H9 (cell line): ENCODE results near the gene CENPH. TPM values are rescaled to one million over a fixed set of nuclear protein-coding genes. Genes with fewer than 3 reads are reported as not detected.

ENCODE experiments used
- DNase-seq: peaks from one replicate; pipeline ENCODE4 v3.0.0-alpha.2; 2017
- H2AFZ ChIP-seq: one replicate; pipeline ENCODE4 v1.6.1; 2013; ENCODE audit warnings: mild to moderate bottlenecking, low read length, control low read depth, moderate library complexity
- H2AK5ac ChIP-seq: 2 replicates; pipeline ENCODE4 v1.6.1; 2013; ENCODE audit warnings: low read length, control low read depth, mixed read lengths; ENCODE audit not compliant: insufficient read length
- H2BK120ac ChIP-seq: one replicate; pipeline ENCODE4 v1.6.1; 2013; ENCODE audit warnings: low read depth, mild to moderate bottlenecking, low read length, control low read depth, inconsistent platforms; ENCODE audit not compliant: poor library complexity, severe bottlenecking
- H2BK12ac ChIP-seq: 2 replicates; pipeline ENCODE4 v1.6.1; 2013; ENCODE audit warnings: low read length, control low read depth, mixed read lengths, low read depth; ENCODE audit not compliant: insufficient read length
- H2BK15ac ChIP-seq: 2 replicates; pipeline ENCODE4 v1.6.1; 2013; ENCODE audit warnings: low read depth, low read length, control low read depth
- H2BK20ac ChIP-seq: one replicate; pipeline ENCODE4 v1.6.1; 2013; ENCODE audit warnings: low read depth, mild to moderate bottlenecking, low read length, control low read depth, inconsistent platforms; ENCODE audit not compliant: poor library complexity, severe bottlenecking
- H2BK5ac ChIP-seq: 2 replicates; pipeline ENCODE4 v1.6.1; 2013; ENCODE audit warnings: low read length, control low read depth, mixed read lengths; ENCODE audit not compliant: insufficient read length
- H3K14ac ChIP-seq: 2 replicates; pipeline ENCODE4 v1.6.1; 2013; ENCODE audit warnings: low read length, control low read depth; ENCODE audit not compliant: insufficient read depth
- H3K18ac ChIP-seq: 2 replicates; pipeline ENCODE4 v1.6.1; 2013; ENCODE audit warnings: low read depth, mild to moderate bottlenecking, mixed read lengths, low read length, control low read depth; ENCODE audit not compliant: insufficient read length
- H3K23ac ChIP-seq: 2 replicates; pipeline ENCODE4 v1.6.1; 2013; ENCODE audit warnings: low read length, control low read depth, mixed read lengths, low read depth; ENCODE audit not compliant: insufficient read length
- H3K23me2 ChIP-seq: 2 replicates; pipeline ENCODE4 v1.6.1; 2013; ENCODE audit warnings: low read depth, mild to moderate bottlenecking, mixed read lengths, low read length, control low read depth; ENCODE audit not compliant: insufficient read length, poor library complexity, severe bottlenecking
- H3K27ac ChIP-seq: 2 replicates; pipeline ENCODE4 v1.5.1; 2013; ENCODE audit warnings: low read length, control low read depth, mixed read lengths, low read depth; ENCODE audit not compliant: insufficient read length
- H3K27me3 ChIP-seq: 2 replicates; pipeline ENCODE4 v1.6.1; 2013; ENCODE audit warnings: low read length, control low read depth, inconsistent platforms; ENCODE audit not compliant: insufficient read depth
- H3K4ac ChIP-seq: 2 replicates; pipeline ENCODE4 v1.6.1; 2013; ENCODE audit warnings: low read depth, mild to moderate bottlenecking, control low read depth, inconsistent platforms, low read length, moderate library complexity
- H3K4me1 ChIP-seq: 2 replicates; pipeline ENCODE4 v1.6.1; 2013; ENCODE audit warnings: low read length, control low read depth, inconsistent platforms; ENCODE audit not compliant: insufficient read depth
- H3K4me2 ChIP-seq: 2 replicates; pipeline ENCODE4 v1.6.1; 2013; ENCODE audit warnings: low read length, control low read depth, mixed read lengths; ENCODE audit not compliant: insufficient read length, insufficient read depth
- H3K56ac ChIP-seq: 2 replicates; pipeline ENCODE4 v1.6.1; 2013; ENCODE audit warnings: low read depth, mild to moderate bottlenecking, mixed read lengths, low read length, control low read depth; ENCODE audit not compliant: insufficient read length
- H3K79me1 ChIP-seq: 2 replicates; pipeline ENCODE4 v1.6.1; 2013; ENCODE audit warnings: low read depth, mild to moderate bottlenecking, moderate library complexity, low read length, control low read depth, inconsistent platforms; ENCODE audit not compliant: insufficient read depth, poor library complexity, severe bottlenecking
- H3K79me2 ChIP-seq: 2 replicates; pipeline ENCODE4 v1.6.1; 2013; ENCODE audit warnings: low read length, control low read depth, inconsistent platforms; ENCODE audit not compliant: insufficient read depth
- H3K9ac ChIP-seq: 2 replicates; pipeline ENCODE4 v1.6.1; 2013; ENCODE audit warnings: low read length, control low read depth, mixed read lengths; ENCODE audit not compliant: insufficient read length; ENCODE audit errors: extremely low read depth
- H3K9me3 ChIP-seq: one replicate; pipeline ENCODE4 v1.6.1; 2013; ENCODE audit warnings: low read depth, low read length, inconsistent platforms; ENCODE audit not compliant: control insufficient read depth
- H3T11ph ChIP-seq: one replicate; pipeline ENCODE4 v1.6.1; 2013; ENCODE audit warnings: mild to moderate bottlenecking, low read length, control low read depth, inconsistent platforms
- H4K20me1 ChIP-seq: one replicate; pipeline ENCODE4 v1.6.1; 2013; ENCODE audit not compliant: control insufficient read depth, insufficient read length, insufficient read depth
- H4K5ac ChIP-seq: 2 replicates; pipeline ENCODE4 v1.6.1; 2013; ENCODE audit warnings: low read depth, mild to moderate bottlenecking, mixed read lengths, low read length, control low read depth; ENCODE audit not compliant: insufficient read length
- H4K8ac ChIP-seq: replicated peaks from 2 replicates; pipeline ENCODE4 v1.6.1; 2013; ENCODE audit warnings: low read length, control low read depth, mixed read lengths, low read depth; ENCODE audit not compliant: insufficient read length
- H4K91ac ChIP-seq: 2 replicates; pipeline ENCODE4 v1.6.1; 2013; ENCODE audit warnings: low read depth, mild to moderate bottlenecking, moderate library complexity, mixed read lengths, low read length, control low read depth; ENCODE audit not compliant: insufficient read length
- H3K27ac Mint-ChIP-seq, 3 experiments: 2 replicates in 2 of 3; 3 replicates in 1 of 3; pipeline ENCODE4 v1.8.0; 2020 to 2021; ENCODE audit warnings: mixed read lengths in 3 of 3, mild to moderate bottlenecking in 1 of 3, moderate library complexity in 1 of 3
- H3K27me3 Mint-ChIP-seq: 2 replicates; pipeline ENCODE4 v1.8.0; 2021; ENCODE audit warnings: low read depth, mild to moderate bottlenecking, moderate library complexity, mixed read lengths
- H3K36me3 Mint-ChIP-seq, 3 experiments: 2 replicates in 2 of 3; 3 replicates in 1 of 3; pipeline ENCODE4 v1.8.0; 2020 to 2021; ENCODE audit warnings: low read depth in 3 of 3, mixed read lengths in 3 of 3; ENCODE audit not compliant: insufficient read depth in 1 of 3
- H3K4me1 Mint-ChIP-seq, 2 experiments: 2 replicates each; pipeline ENCODE4 v1.8.0; 2020; ENCODE audit warnings: mixed read lengths in 2 of 2
- H3K4me3 Mint-ChIP-seq, 2 experiments: 2 replicates in 1 of 2; 3 replicates in 1 of 2; pipeline ENCODE4 v1.8.0; 2020 to 2021; ENCODE audit warnings: mild to moderate bottlenecking in 2 of 2, mixed read lengths in 2 of 2, moderate library complexity in 1 of 2
- H3K9me3 Mint-ChIP-seq, 2 experiments: 2 replicates in 1 of 2; 3 replicates in 1 of 2; pipeline ENCODE4 v1.8.0; 2020; ENCODE audit warnings: mild to moderate bottlenecking in 2 of 2, mixed read lengths in 2 of 2, moderate library complexity in 1 of 2
- CTCF ChIP-seq: fragments of 200-600 bp; sonication (generic); conservative IDR thresholded peaks from 3 replicates; pipeline ENCODE4 v1.8.0; 2021; ENCODE audit warnings: antibody characterized with exemption, mild to moderate bottlenecking
- WGBS: extraction: QIAGEN DNeasy Blood & Tissue Kit; methylation state at CpG from one replicate; pipeline ENCODE4 v1.1.7; 2013; ENCODE audit warnings: missing lambda C conversion rate, low lambda C conversion rate, mixed read lengths; ENCODE audit not compliant: insufficient read length; ENCODE audit errors: extremely low coverage; 5-methylcytosine and 5-hydroxymethylcytosine counted together
- total RNA-seq: library from RNA; stranded (reverse); gene quantifications from 2 replicates; pipeline ENCODE4 v1.2.1, GENCODE V29; 2021

CENPH gene
- total RNA-seq, 1 experiment from 2014 or later = 82.8 TPM

- no peak overlapping the region for H4K91ac ChIP-seq
- H3K18ac ChIP-seq = no peak overlapping the region
- no peak overlapping the region for H3K27ac Mint-ChIP-seq
- no peak overlapping the region for H3K23ac ChIP-seq
- H3K23me2 ChIP-seq = no peaks in the 10 kb centered on the region
- H2AFZ ChIP-seq = no peak overlapping the region
- H3K4me1 ChIP-seq = no peaks in the 10 kb centered on the region
- no peak overlapping the region for H3K4me2 ChIP-seq
- H2AK5ac ChIP-seq = no peak overlapping the region
- peaks cover under 1% of the 10 kb centered on the region in 2 experiments for H3K4me1 Mint-ChIP-seq
- no peak overlapping the region for H4K5ac ChIP-seq
- H3K27ac ChIP-seq = no peak overlapping the region
- no peak overlapping the region for H3K4ac ChIP-seq
- H2BK120ac ChIP-seq = no peak overlapping the region
- no peaks in the 10 kb centered on the region; a peak in 1 of 7 replicates for H3K36me3 Mint-ChIP-seq
- no peak overlapping the region for H3T11ph ChIP-seq
- H3K14ac ChIP-seq = no peak overlapping the region
- DNase-seq = no peak
- H3K9me3 ChIP-seq = no peaks in the 10 kb centered on the region
- no peak overlapping the region for H3K4me3 Mint-ChIP-seq
- H3K79me2 ChIP-seq = no peaks in the 10 kb centered on the region
- H3K9ac ChIP-seq = no peak overlapping the region
- no peak overlapping the region for H4K8ac ChIP-seq
- no peaks in the 10 kb centered on the region for H3K27me3 Mint-ChIP-seq
- no peaks in the 10 kb centered on the region for H3K27me3 ChIP-seq
- H3K9me3 Mint-ChIP-seq = no peaks in the 10 kb centered on the region
- H2BK5ac ChIP-seq = no peak overlapping the region
- H3K79me1 ChIP-seq = no peaks in the 10 kb centered on the region
- H3K56ac ChIP-seq = no peak overlapping the region
- no peak overlapping the region for H2BK12ac ChIP-seq
- no peaks in the 10 kb centered on the region for H4K20me1 ChIP-seq
- H2BK20ac ChIP-seq = no peak overlapping the region
- WGBS = no CpG with 5 or more reads among the region's 16 CpGs
- no peak overlapping the region for H2BK15ac ChIP-seq
- no peak for TF ChIP-seq CTCF
These were observed 28.7 kb upstream of the CENPH start for GRCh38 chr5:69160651-69161050.
